DND-41 (cell line): Measurements from ENCODE around the gene MGA.

ENCODE experiments used
- ATAC-seq: fragments of 200-7000 bp; cut with Tn5 transposase; 3 replicates; pipeline ENCODE4 v1.9.1; 2021; ENCODE audit warnings: low read depth; ENCODE audit not compliant: insufficient read depth
- DNase-seq: peaks from one replicate; pipeline ENCODE4 v3.0.0-alpha.2; 2020
- H2AFZ ChIP-seq: 2 replicates; pipeline ENCODE4 v1.6.0; 2012; ENCODE audit warnings: low read depth, low read length
- H3K27ac ChIP-seq: 2 replicates; pipeline ENCODE4 v1.5.1; 2012; ENCODE audit warnings: low read length, inconsistent platforms
- H3K27me3 ChIP-seq: fragments of 200-600 bp; sonication (generic); 2 replicates; pipeline ENCODE4 v1.6.0; 2012; ENCODE audit warnings: low read length, mild to moderate bottlenecking, inconsistent platforms; ENCODE audit not compliant: insufficient read depth, poor library complexity
- H3K36me3 ChIP-seq: 2 replicates; pipeline ENCODE4 v1.5.1; 2012; ENCODE audit warnings: low read length, inconsistent platforms; ENCODE audit not compliant: insufficient read depth
- H3K4me1 ChIP-seq: 2 replicates; pipeline ENCODE4 v1.5.1; 2012; ENCODE audit warnings: mild to moderate bottlenecking, low read length; ENCODE audit not compliant: insufficient read depth
- H3K4me2 ChIP-seq: 2 replicates; pipeline ENCODE4 v1.6.0; 2012; ENCODE audit warnings: mild to moderate bottlenecking, moderate library complexity, low read length, inconsistent platforms; ENCODE audit not compliant: insufficient read depth
- H3K4me3 ChIP-seq, 2 experiments: fragments of 200-600 bp in 1 of 2; shearing (Covaris generic) in 1 of 2; 2 replicates each; pipeline ENCODE4 v1.5.1; 2012 to 2016; ENCODE audit warnings: inconsistent platforms in 2 of 2, low read length in 2 of 2, mild to moderate bottlenecking in 2 of 2, low read depth in 1 of 2, moderate library complexity in 1 of 2
- H3K79me2 ChIP-seq: 2 replicates; pipeline ENCODE4 v1.6.0; 2012; ENCODE audit warnings: low read length, inconsistent platforms; ENCODE audit not compliant: insufficient read depth
- H3K9ac ChIP-seq: 2 replicates; pipeline ENCODE4 v1.6.0; 2012; ENCODE audit warnings: low read depth, mild to moderate bottlenecking, inconsistent platforms, low read length, moderate library complexity
- H3K9me3 ChIP-seq: 2 replicates; pipeline ENCODE4 v1.5.1; 2012; ENCODE audit warnings: low read length, moderate library complexity, mild to moderate bottlenecking, inconsistent platforms; ENCODE audit not compliant: insufficient read depth, severe bottlenecking
- H4K20me1 ChIP-seq: 2 replicates; pipeline ENCODE4 v1.6.0; 2012; ENCODE audit warnings: low read length; ENCODE audit not compliant: insufficient read depth
- CTCF ChIP-seq: IDR thresholded peaks from 2 replicates; pipeline ENCODE4 v1.5.1; 2012; ENCODE audit warnings: borderline replicate concordance, low read length, moderate library complexity, mild to moderate bottlenecking; ENCODE audit not compliant: poor library complexity, severe bottlenecking; ENCODE audit errors: extremely low read depth
- EZH2 ChIP-seq: IDR thresholded peaks from 3 replicates; pipeline ENCODE4 v1.6.1; 2012; ENCODE audit warnings: borderline replicate concordance, low read depth, mild to moderate bottlenecking, moderate library complexity, low read length, inconsistent platforms; ENCODE audit not compliant: severe bottlenecking

MGA gene

GRCh38 chr15:41798607-41799487, 138.6 kb downstream of the MGA start:
- H3K9ac ChIP-seq = no peak overlapping the region
- no peak for DNase-seq
- H3K9me3 ChIP-seq = no peaks in the 10 kb centered on the region
- H3K27ac ChIP-seq = no peak overlapping the region
- peaks cover 4% of the 10 kb centered on the region for H3K4me1 ChIP-seq
- no peak for ATAC-seq
- no peak overlapping the region for H3K4me3 ChIP-seq
- no peaks in the 10 kb centered on the region for H3K27me3 ChIP-seq
- H4K20me1 ChIP-seq = no peaks in the 10 kb centered on the region
- TF ChIP-seq CTCF = no peak
- TF ChIP-seq EZH2 = no peak
- H3K36me3 ChIP-seq = peaks cover 17% of the 10 kb centered on the region
- H3K79me2 ChIP-seq = peaks cover 9% of the 10 kb centered on the region; the same call in 1 of the 2 replicates
- H2AFZ ChIP-seq = no peak overlapping the region
- H3K4me2 ChIP-seq = no peak overlapping the region

- H3K27me3 ChIP-seq = no peaks in the 10 kb centered on the region
- H3K36me3 ChIP-seq = peaks cover 17% of the 10 kb centered on the region
- no peak overlapping the region for H3K9ac ChIP-seq
- no peak overlapping the region for H3K4me2 ChIP-seq
- no peak for TF ChIP-seq CTCF
- TF ChIP-seq EZH2 = no peak
- H3K4me3 ChIP-seq = no peak overlapping the region
- H3K4me1 ChIP-seq = peaks cover 4% of the 10 kb centered on the region
- ATAC-seq = no peak
- peaks cover 7% of the 10 kb centered on the region; the same call in 1 of the 2 replicates for H3K79me2 ChIP-seq
- DNase-seq = no peak
- H4K20me1 ChIP-seq = 0 out of 2 replicates have a peak, but pooled peaks cover 2% of the 10 kb centered on the region
- no peaks in the 10 kb centered on the region for H3K9me3 ChIP-seq
- no peak overlapping the region for H2AFZ ChIP-seq
- H3K27ac ChIP-seq = no peak overlapping the region
Observed at GRCh38 chr15:41799488-41799805, 139.2 kb downstream of the MGA start.

- Histone ChIP-seq H3K27me3 (no peaks in the 10 kb centered on the region), H3K4me3 (no peak overlapping the region), H2AFZ (no peak overlapping the region), H4K20me1 (0 out of 2 replicates have a peak, but pooled peaks cover 2% of the 10 kb centered on the region), H3K9ac (no peak overlapping the region), H3K9me3 (no peaks in the 10 kb centered on the region), H3K4me1 (peaks cover under 1% of the 10 kb centered on the region), H3K79me2 (peaks cover 2% of the 10 kb centered on the region; the same call in 1 of the 2 replicates), H3K4me2 (no peak overlapping the region), H3K36me3 (peaks cover 17% of the 10 kb centered on the region), H3K27ac (no peak overlapping the region)
- no peak for ATAC-seq
- TF ChIP-seq EZH2 (no peak), CTCF (no peak)
- no peak for DNase-seq
Observed at GRCh38 chr15:41801185-41801584, 141.0 kb downstream of the MGA start.
